Subcutaneous abdominal adipose tissue (tissue), 5 donors: Measurements from ENCODE around the gene TMEM187.
A peak's percentile ranks its signal among the peaks of the same experiment; 100 is the strongest.

Source experiments
- H3K27ac ChIP-seq: one replicate; pipeline ENCODE4 v1.7.0; 2013; ENCODE audit warnings: low read depth, mild to moderate bottlenecking, inconsistent platforms, low read length, moderate library complexity
- H3K27me3 ChIP-seq, 5 donors: one replicate each; pipeline ENCODE4 v1.7.0; 2013; ENCODE audit warnings: low read length in 5 of 5, inconsistent platforms in 1 of 5; ENCODE audit not compliant: control insufficient read depth in 5 of 5, insufficient read depth in 4 of 5
- H3K36me3 ChIP-seq, 5 donors: one replicate each; pipeline ENCODE4 v1.7.0; 2013; ENCODE audit warnings: low read length in 5 of 5; ENCODE audit not compliant: control insufficient read depth in 5 of 5, insufficient read depth in 5 of 5
- H3K4me1 ChIP-seq, 5 donors: one replicate each; pipeline ENCODE4 v1.7.0; 2013; ENCODE audit warnings: low read length in 5 of 5, mild to moderate bottlenecking in 3 of 5, moderate library complexity in 1 of 5; ENCODE audit not compliant: control insufficient read depth in 5 of 5, insufficient read depth in 5 of 5
- H3K4me3 ChIP-seq, 5 donors: one replicate each; pipeline ENCODE4 v1.7.0; 2013; ENCODE audit warnings: low read length in 5 of 5, low read depth in 1 of 5
- H3K9ac ChIP-seq, 5 donors: one replicate each; pipeline ENCODE4 v1.7.0; 2013; ENCODE audit warnings: low read length in 5 of 5, mild to moderate bottlenecking in 4 of 5, moderate library complexity in 3 of 5
- H3K9me3 ChIP-seq, 5 donors: one replicate each; pipeline ENCODE4 v1.7.0; 2013; ENCODE audit warnings: low read length in 5 of 5; ENCODE audit not compliant: control insufficient read depth in 5 of 5
- donor health status: healthy.
- donor health status: healthy.
- donor health status: healthy.
- donor health status: healthy.
- donor health status: healthy.

The TMEM187 gene

GRCh38 chrX:153961292-153961691 lies 11.3 kb upstream of the TMEM187 start:
- H3K4me3 ChIP-seq, result no peak overlapping the region
- peaks cover 0 to 83% (median 72%) of the 10 kb centered on the region in 5 donors for H3K36me3 ChIP-seq
- H3K9ac ChIP-seq, result no peak overlapping the region
- no peaks in the 10 kb centered on the region for H3K9me3 ChIP-seq
- H3K27me3 ChIP-seq, result peaks cover 0 to 19% (median 6%) of the 10 kb centered on the region in 5 donors
- no peak overlapping the region for H3K27ac ChIP-seq
- H3K4me1 ChIP-seq, result peaks cover 2 to 11% (median 6%) of the 10 kb centered on the region in 5 donors

GRCh38 chrX:153963546-153963945 lies 9.0 kb upstream of the TMEM187 start:
- no peak overlapping the region for H3K27ac ChIP-seq
- no peak overlapping the region for H3K9ac ChIP-seq
- peaks cover 3 to 34% (median 29%) of the 10 kb centered on the region in 5 donors for H3K4me1 ChIP-seq
- H3K27me3 ChIP-seq, result peaks cover 0 to 18% (median 10%) of the 10 kb centered on the region in 5 donors
- H3K9me3 ChIP-seq, result no peaks in the 10 kb centered on the region
- H3K36me3 ChIP-seq, result peaks cover 0 to 63% (median 49%) of the 10 kb centered on the region in 5 donors
- no peak overlapping the region for H3K4me3 ChIP-seq

DNA sequence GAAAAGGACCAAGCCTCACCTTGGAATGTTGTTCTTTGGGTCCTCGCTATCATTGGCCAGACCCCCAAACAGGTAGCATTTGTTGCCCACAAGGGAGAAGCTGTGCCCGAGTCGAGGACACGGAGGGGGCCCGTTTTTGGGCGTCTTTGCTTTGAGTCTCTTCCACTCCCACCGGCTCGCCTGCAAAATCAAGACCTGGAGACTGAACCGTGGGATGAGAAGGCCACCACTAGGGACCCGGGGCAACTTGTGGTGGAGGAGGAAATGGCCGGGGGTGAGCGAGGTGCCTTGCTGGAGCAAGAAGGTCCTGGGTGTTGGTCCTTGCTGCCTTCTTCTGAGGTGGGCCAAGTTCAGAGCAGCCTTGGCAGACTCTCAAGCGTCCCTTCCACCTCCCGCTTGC lies 8.4 kb upstream of the TMEM187 start:
- peaks cover 0 to 13% (median 10%) of the 10 kb centered on the region in 5 donors for H3K27me3 ChIP-seq
- no peak overlapping the region for H3K9ac ChIP-seq
- no peak overlapping the region for H3K4me3 ChIP-seq
- no peak overlapping the region for H3K27ac ChIP-seq
- H3K9me3 ChIP-seq, result no peaks in the 10 kb centered on the region
- H3K36me3 ChIP-seq, result peaks cover 0 to 58% (median 44%) of the 10 kb centered on the region in 5 donors
- peaks cover 3 to 39% (median 34%) of the 10 kb centered on the region in 5 donors for H3K4me1 ChIP-seq

- no peak overlapping the region for H3K27ac ChIP-seq
Measured at GRCh38 chrX:153965406-153965805, 7.1 kb upstream of the TMEM187 start.

DNA sequence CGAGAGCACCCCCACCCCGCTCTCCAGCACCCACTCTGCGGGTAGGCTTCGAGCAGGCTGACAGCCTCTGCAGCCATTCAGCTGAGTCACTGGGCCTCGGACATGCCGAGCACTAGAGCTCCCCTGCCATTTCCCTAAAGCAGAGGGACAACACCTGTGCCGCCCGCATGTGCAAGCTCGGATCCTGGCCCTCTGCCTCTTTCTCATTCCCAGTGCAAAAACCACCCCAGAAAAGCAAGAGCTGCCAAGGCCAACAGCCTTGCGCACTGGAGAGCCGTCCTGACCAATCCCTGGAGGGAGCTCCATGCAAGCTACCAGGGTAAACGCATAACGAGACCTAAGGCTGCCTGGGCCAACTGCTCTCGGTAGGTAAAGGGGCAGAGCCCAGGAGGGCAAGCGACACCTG lies 6.3 kb upstream of the TMEM187 start:
- peaks cover 0 to 15% (median 10%) of the 10 kb centered on the region in 5 donors for H3K27me3 ChIP-seq
- H3K4me1 ChIP-seq, result peaks cover 11 to 51% (median 45%) of the 10 kb centered on the region in 5 donors
- peaks cover 0 to 2% (median 0%) of the 10 kb centered on the region in 5 donors for H3K9me3 ChIP-seq
- H3K27ac ChIP-seq, result no peak overlapping the region
- peak overlapping the region in 2 of 5 donors; percentile 4 to 23 for H3K4me3 ChIP-seq
- H3K9ac ChIP-seq, result no peak overlapping the region
- H3K36me3 ChIP-seq, result peaks cover 0 to 36% (median 25%) of the 10 kb centered on the region in 5 donors

More at GRCh38 chrX:153965406-153965805, 7.1 kb upstream of the TMEM187 start:
- Histone ChIP-seq H3K27me3 (peaks cover 0 to 15% (median 10%) of the 10 kb centered on the region in 5 donors), H3K4me1 (peaks cover 4 to 49% (median 42%) of the 10 kb centered on the region in 5 donors), H3K4me3 (no peak overlapping the region), H3K9ac (no peak overlapping the region), H3K9me3 (no peaks in the 10 kb centered on the region), H3K36me3 (peaks cover 0 to 45% (median 32%) of the 10 kb centered on the region in 5 donors)

DNA sequence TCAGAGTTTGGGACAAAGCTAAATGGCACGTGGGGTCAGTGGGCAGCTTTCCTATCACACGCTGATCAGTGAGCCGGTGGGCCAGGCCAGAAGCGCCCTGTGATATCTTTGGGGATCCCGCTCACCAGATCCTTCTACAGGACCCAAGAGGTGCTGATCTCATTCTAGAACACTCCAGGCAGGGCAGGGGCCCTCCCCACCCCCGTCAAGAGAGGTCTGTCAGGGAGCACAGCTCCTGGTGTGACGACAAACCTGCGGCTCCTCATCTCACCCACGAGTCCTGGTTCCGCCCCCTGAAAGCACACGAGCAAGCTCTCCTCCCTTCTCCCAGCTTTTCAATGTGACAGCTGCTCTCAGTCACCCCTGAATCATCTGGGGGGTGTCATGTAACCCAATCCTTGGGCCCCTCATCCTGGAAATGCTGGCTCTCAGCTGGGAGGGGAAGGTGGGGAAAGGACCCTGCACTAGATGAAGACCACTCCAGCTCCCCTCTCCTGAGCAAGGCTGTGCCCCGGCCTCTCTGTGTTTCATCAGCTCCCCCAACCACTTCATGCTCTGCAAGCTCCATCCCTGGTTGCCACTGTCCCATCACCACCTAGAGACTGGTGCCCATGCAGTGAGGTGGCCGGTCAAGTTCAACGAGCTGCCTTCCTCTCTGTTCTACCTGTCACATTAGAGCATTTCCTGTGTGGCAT lies 5.6 kb upstream of the TMEM187 start:
- peaks cover 0 to 29% (median 18%) of the 10 kb centered on the region in 5 donors for H3K36me3 ChIP-seq
- H3K27me3 ChIP-seq, result peaks cover 0 to 22% (median 6%) of the 10 kb centered on the region in 5 donors
- peaks cover 0 to 2% (median 0%) of the 10 kb centered on the region in 5 donors for H3K9me3 ChIP-seq
- peak overlapping the region in 3 of 5 donors; percentile 14 to 42 (median 23) for H3K4me3 ChIP-seq
- H3K27ac ChIP-seq, result no peak overlapping the region
- H3K4me1 ChIP-seq, result peaks cover 14 to 51% (median 45%) of the 10 kb centered on the region in 5 donors
- peak overlapping the region in 1 of 5 donors; percentile 54 for H3K9ac ChIP-seq

GRCh38 chrX:153967536-153968224 lies 4.9 kb upstream of the TMEM187 start:
- Histone ChIP-seq H3K4me3 (peak overlapping the region in 3 of 5 donors; percentile 14 to 99 (median 19)), H3K9ac (peak overlapping the region in 1 of 5 donors; percentile 54), H3K36me3 (peaks cover 0 to 22% (median 11%) of the 10 kb centered on the region in 5 donors), H3K27me3 (peaks cover 0 to 23% (median 6%) of the 10 kb centered on the region in 5 donors), H3K9me3 (peaks cover 0 to 2% (median 0%) of the 10 kb centered on the region in 5 donors), H3K4me1 (peaks cover 19 to 51% (median 45%) of the 10 kb centered on the region in 5 donors), H3K27ac (no peak overlapping the region)

DNA sequence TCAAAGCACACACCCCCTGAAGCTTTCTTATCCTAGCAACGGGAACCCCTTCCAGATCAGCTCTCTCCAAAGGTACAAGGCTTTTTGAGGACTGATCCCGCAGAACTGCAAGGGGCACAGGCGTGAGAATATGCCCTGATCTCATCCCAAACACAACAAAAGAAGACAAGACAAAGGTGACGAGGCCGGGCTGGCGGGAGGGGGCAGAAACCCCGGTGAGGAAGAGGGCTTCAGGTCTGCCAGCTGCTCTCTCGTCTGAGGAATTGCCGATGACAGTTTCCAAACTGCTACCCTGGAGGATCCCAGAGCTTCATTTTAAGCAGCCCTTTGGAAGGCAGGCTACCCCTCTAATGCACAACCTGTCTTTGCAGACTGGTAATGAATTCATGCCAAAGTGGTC lies 4.3 kb upstream of the TMEM187 start:
- Histone ChIP-seq H3K9ac (no peak overlapping the region), H3K27me3 (peaks cover 0 to 21% (median 6%) of the 10 kb centered on the region in 5 donors), H3K27ac (no peak overlapping the region), H3K4me1 (peaks cover 19 to 55% (median 49%) of the 10 kb centered on the region in 5 donors), H3K36me3 (peaks cover 0 to 16% (median 5%) of the 10 kb centered on the region in 5 donors), H3K9me3 (peaks cover 0 to 2% (median 0%) of the 10 kb centered on the region in 5 donors), H3K4me3 (peak overlapping the region in 2 of 5 donors; percentile 19 to 99)

DNA sequence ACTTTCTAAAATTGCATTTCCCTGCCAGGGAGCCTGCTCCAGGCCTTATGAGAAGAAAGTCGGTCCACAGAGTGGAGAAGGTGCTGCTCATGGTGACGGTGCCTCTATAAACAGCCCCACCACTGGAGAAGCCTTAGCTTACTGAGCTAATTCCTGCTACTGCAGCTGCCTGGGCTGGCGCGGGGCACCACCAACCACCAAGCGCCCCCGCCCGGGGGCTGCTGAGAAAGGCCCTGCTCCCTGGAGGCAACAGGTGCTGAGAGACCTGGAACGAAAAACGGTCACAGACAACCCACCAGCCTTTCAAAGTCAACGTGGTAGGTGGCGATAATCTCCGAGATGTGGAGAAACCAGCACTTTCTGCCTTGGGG lies 3.8 kb upstream of the TMEM187 start:
- peaks cover 0 to 2% (median 0%) of the 10 kb centered on the region in 5 donors for H3K9me3 ChIP-seq
- peaks cover 0 to 11% (median 4%) of the 10 kb centered on the region in 5 donors for H3K36me3 ChIP-seq
- peak overlapping the region in 1 of 5 donors; percentile 43 for H3K9ac ChIP-seq
- peaks cover 19 to 59% (median 54%) of the 10 kb centered on the region in 5 donors for H3K4me1 ChIP-seq
- H3K4me3 ChIP-seq, result peak overlapping the region; percentile 33 to 99 (median 94)
- peak overlapping the region; percentile 16 for H3K27ac ChIP-seq
- H3K27me3 ChIP-seq, result peaks cover 0 to 21% (median 6%) of the 10 kb centered on the region in 5 donors
